Measurements from ENCODE around the gene P3H1.

- no peak for TF ChIP-seq SIN3A (IDR thresholded peaks at IDR 0.05; ENCODE audit: borderline replicate concordance, insufficient read depth, low read depth, low read length)
- no peak for TF ChIP-seq CTCF (IDR thresholded peaks at IDR 0.05)
- TF ChIP-seq TCF7L2 (IDR thresholded peaks at IDR 0.05; ENCODE audit: low read depth, low read length): no peak
- TF ChIP-seq REST (IDR thresholded peaks at IDR 0.05; ENCODE audit: insufficient read depth in 1 of 2, low read depth in 2 of 2, low read length in 1 of 2): no peak
- no peak for TF ChIP-seq POLR2AphosphoS5 (IDR thresholded peaks at IDR 0.05; ENCODE audit: low read depth, low read length)
These were observed 25.1 kb downstream of the P3H1 start for GRCh38 chr1:42741706-42742105.
